K562 (cell line): ENCODE results near the gene TCF20. TPM values are rescaled to one million over a fixed set of nuclear protein-coding genes. Genes with fewer than 3 reads are reported as not detected.

ENCODE experiments used
- ATAC-seq: fragments of 200-7000 bp; cut with Tn5 transposase; 3 replicates; pipeline ENCODE4 v1.9.1; 2020; ENCODE audit warnings: moderate library complexity
- BruUV-seq: library from RNA; stranded (reverse); fragments of 400-500 nt; replicated peaks from 2 replicates; lab custom pipeline; 2021; lab: Mats Ljungman, UMichigan
- CTCF ChIA-PET: fragments of 300-600 bp; formaldehyde crosslinking; extraction: SDS; loops from one replicate; lab custom pipeline; 2021; ENCODE audit warnings: low intra/inter-chr PET ratio; lab: Yijun Ruan, JAX
- POLR2A ChIA-PET: fragments of 300-600, 350-650 bp; sonication (Branson Sonifier 250); formaldehyde crosslinking; extraction: SDS; loops from one replicate; lab custom pipeline; 2021; ENCODE audit warnings: antibody characterized with exemption, inconsistent platforms; lab: Yijun Ruan, JAX
- DNase-seq, 4 experiments: peaks; one replicate each; pipeline versions ENCODE4 v3.0.0 to v3.0.0-alpha.2; 2011 to 2018; ENCODE audit warnings: low spot score in 3 of 4, mixed read lengths in 3 of 4; ENCODE audit errors: extremely low read depth in 1 of 4
- FAIRE-seq: peaks from 2 replicates; lab custom pipeline; 2011; peaks lifted over from hg19 to GRCh38; lab: Jason Lieb, UNC
- H2AFZ ChIP-seq: 2 replicates; pipeline ENCODE4 v1.6.0; 2011; ENCODE audit warnings: low read depth, low read length, control low read depth, inconsistent platforms
- H3K27ac ChIP-seq: fragments of 200-600 bp; 3 replicates; pipeline ENCODE4 v1.8.0; 2011; ENCODE audit warnings: low read depth, mild to moderate bottlenecking, control low read depth, inconsistent platforms, low read length, moderate library complexity, mixed read lengths; ENCODE audit errors: extremely low read depth
- H3K27me3 ChIP-seq, 2 experiments: fragments of 300-600 bp in 1 of 2; 2 replicates in 1 of 2; 3 replicates in 1 of 2; pipeline versions ENCODE4 v1.6.0 to v1.8.0; 2011; ENCODE audit warnings: inconsistent platforms in 2 of 2, low read length in 2 of 2, mild to moderate bottlenecking in 1 of 2, mixed read lengths in 1 of 2, moderate library complexity in 1 of 2; ENCODE audit not compliant: control insufficient read depth in 2 of 2, insufficient read depth in 2 of 2
- H3K36me3 ChIP-seq: fragments of 300-600 bp; 3 replicates; pipeline ENCODE4 v1.8.0; 2011; ENCODE audit warnings: mild to moderate bottlenecking, low read length, inconsistent platforms; ENCODE audit not compliant: control insufficient read depth, insufficient read depth
- H3K4me1 ChIP-seq, 2 experiments: fragments of 200-600 bp in 1 of 2; replicated peaks in 1 of 2; 2 replicates in 1 of 2; 3 replicates in 1 of 2; pipeline versions ENCODE4 v1.5.1 to v1.8.0; 2011; ENCODE audit warnings: inconsistent platforms in 2 of 2, low read length in 2 of 2, mild to moderate bottlenecking in 1 of 2, mixed read lengths in 1 of 2, moderate library complexity in 1 of 2; ENCODE audit not compliant: control insufficient read depth in 2 of 2, insufficient read depth in 2 of 2
- H3K4me2 ChIP-seq: 2 replicates; pipeline ENCODE4 v1.6.1; 2011; ENCODE audit warnings: low read length, control low read depth, inconsistent platforms, mixed read lengths; ENCODE audit not compliant: insufficient read depth
- H3K4me3 ChIP-seq: fragments of 200-600 bp; sonication (generic), shearing (Covaris generic); 2 replicates; pipeline ENCODE4 v1.5.1; 2016; ENCODE audit warnings: control low read depth, inconsistent platforms
- H3K79me2 ChIP-seq: fragments of 200-600 bp; 3 replicates; pipeline ENCODE4 v1.8.0; 2011; ENCODE audit warnings: low read length, inconsistent platforms; ENCODE audit not compliant: control insufficient read depth, insufficient read depth
- H3K9ac ChIP-seq, 2 experiments: 2 replicates each; pipeline versions ENCODE4 v1.6.0 to v1.6.1; 2011; ENCODE audit warnings: low read depth in 2 of 2, low read length in 2 of 2, control low read depth in 1 of 2, inconsistent platforms in 1 of 2, mild to moderate bottlenecking in 1 of 2, mixed read lengths in 1 of 2; ENCODE audit not compliant: insufficient read depth in 1 of 2
- H3K9me1 ChIP-seq: one replicate; pipeline ENCODE4 v1.6.0; 2011; ENCODE audit warnings: inconsistent platforms, mild to moderate bottlenecking, low read length, moderate library complexity; ENCODE audit not compliant: control insufficient read depth, insufficient read depth
- H3K9me3 ChIP-seq: replicated peaks from 2 replicates; pipeline ENCODE4 v1.5.1; 2011; ENCODE audit warnings: low read depth, low read length, inconsistent platforms; ENCODE audit not compliant: control insufficient read depth, insufficient read depth
- H4K20me1 ChIP-seq: replicated peaks from 2 replicates; pipeline ENCODE4 v1.6.1; 2011; ENCODE audit warnings: low read length, inconsistent platforms, mixed read lengths; ENCODE audit not compliant: control insufficient read depth, insufficient read depth
- ADNP ChIP-seq: fragments of 200-800 bp; sonication (Bioruptor generic); IDR thresholded peaks from 2 replicates; pipeline ENCODE4 v1.6.1; 2016; ENCODE audit warnings: missing genetic modification characterization, missing compliant biosample characterization
- CAMTA2 ChIP-seq: fragments of 250-450 bp; sonication (Bioruptor Pico); conservative IDR thresholded peaks from 2 replicates; pipeline ENCODE4 v1.5.1; 2022
- CBFA2T2 ChIP-seq: fragments of 450-650 bp; conservative IDR thresholded peaks from 2 replicates; pipeline ENCODE4 v1.6.1; 2017; ENCODE audit warnings: mild to moderate bottlenecking
- FOXJ3 ChIP-seq: sonication (generic); formaldehyde crosslinking; IDR thresholded peaks from 2 replicates; pipeline ENCODE4 v1.4.0; 2020; ENCODE audit warnings: mild to moderate bottlenecking, missing genetic modification reagents
- THRAP3 ChIP-seq: fragments of 450-650 bp; IDR thresholded peaks from 2 replicates; pipeline ENCODE4 v1.6.1; 2016; ENCODE audit warnings: mild to moderate bottlenecking, inconsistent platforms, borderline replicate concordance
- ZEB2 ChIP-seq: fragments of 450-650 bp; IDR thresholded peaks from 2 replicates; pipeline ENCODE4 v1.6.1; 2016
- ZNF217 ChIP-seq: sonication (generic); formaldehyde crosslinking; IDR thresholded peaks from 2 replicates; pipeline ENCODE4 v1.8.0; 2022; ENCODE audit warnings: mild to moderate bottlenecking, missing genetic modification reagents
- ZNF253 ChIP-seq: fragments of 250-450 bp; sonication (Bioruptor Pico); conservative IDR thresholded peaks from 2 replicates; pipeline ENCODE4 v1.6.1; 2021; ENCODE audit warnings: mild to moderate bottlenecking
- whole genome bisulfite sequencing: fragments of 100-300 bp; shearing (Covaris generic); methylation state at CpG from one replicate; pipeline ENCODE4 v1.1.6; 2016; ENCODE audit warnings: low coverage, mixed read lengths; ENCODE audit not compliant: insufficient coverage; ENCODE audit errors: missing lambda C conversion rate; 5-methylcytosine and 5-hydroxymethylcytosine counted together
- in situ Hi-C: fragments of 300-500 bp; cut with MboI; formaldehyde crosslinking; loops from 4 replicates; pipeline ENCODE4 v1.15.0; 2018; ENCODE audit warnings: inconsistent platforms, mixed read lengths
- intact Hi-C: fragments of 100-400 bp; cut with micrococcal nuclease; formaldehyde crosslinking; loops from 2 replicates; pipeline ENCODE4 v1.14.2; 2022
- polyA plus RNA-seq, 8 experiments: library from polyadenylated mRNA; depleted of rRNA in 4 of 8; stranded (reverse) in 5 of 8; unstranded in 3 of 8; fragments of >200 nt; fragmentation: Nextera tagmentation in 2 of 8; fragmentation: Illumina TruSeq in 1 of 8; extraction: Ambion mirVana in 2 of 8; extraction: Trizol in 1 of 8; gene quantifications; 2 replicates each; pipeline versions ENCODE4 v1.2.1 to v1.2.3, GENCODE V29; 2011 to 2014; ENCODE audit warnings: inconsistent platforms in 1 of 8, missing spikeins in 1 of 8
- total RNA-seq, 7 experiments: library from RNA; depleted of rRNA in 6 of 7; stranded (reverse); fragments of >200 nt in 6 of 7; fragmentation: Illumina TruSeq in 2 of 7; extraction: Trizol in 2 of 7; gene quantifications; 2 replicates each; pipeline versions ENCODE4 v1.2.1 to v1.2.3, GENCODE V29; 2011 to 2021; ENCODE audit warnings: low replicate concordance in 1 of 7
- TF ChIP-seq, protein P1 (sequence below): fragments of 250-450 bp; sonication (Bioruptor Pico); IDR thresholded peaks from 2 replicates; pipeline ENCODE4 v1.4.0; 2020; ENCODE audit warnings: borderline replicate concordance
- TF ChIP-seq, protein P2 (sequence below), 2 experiments: fragments of 450-650 bp in 1 of 2; sonication (generic) in 1 of 2; formaldehyde crosslinking in 1 of 2; IDR thresholded peaks; 2 replicates each; pipeline versions ENCODE4 v1.7.1 to v1.9.0; 2016 to 2022; ENCODE audit warnings: inconsistent platforms in 1 of 2, mild to moderate bottlenecking in 1 of 2, missing genetic modification reagents in 1 of 2
- TF ChIP-seq, protein P3 (sequence below): fragments of 450-650 bp; IDR thresholded peaks from 2 replicates; pipeline ENCODE4 v1.6.1; 2016; ENCODE audit warnings: borderline replicate concordance

Gene TCF20
- total and polyA plus RNA-seq, 9 of the 15 experiments (the other 6 are each of a cell fraction or from before 2014, with no cell fraction given), result 0.35 to 43.6 (median 17.5) TPM

DNA sequence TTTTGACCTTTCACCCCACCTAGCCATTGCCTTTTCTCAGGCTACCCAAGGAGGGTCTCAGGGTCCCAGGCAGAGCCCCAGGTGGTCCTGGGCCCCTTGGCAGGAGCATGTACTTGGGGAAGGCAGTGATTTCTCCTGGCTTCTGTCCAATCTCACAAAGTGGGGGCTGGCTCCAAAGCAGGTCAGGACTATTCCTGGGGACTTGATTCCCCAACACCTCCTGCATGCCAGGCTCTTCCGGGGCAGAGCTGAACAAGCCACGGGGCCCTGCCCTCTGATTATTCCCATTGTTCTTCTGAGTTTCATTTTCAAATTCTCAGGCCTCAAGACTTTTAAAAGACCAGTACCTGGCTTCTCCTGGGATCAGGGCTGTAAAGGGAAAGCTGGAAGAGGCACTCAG lies 1.5 kb upstream of the TCF20 start:
- DNase-seq (no peak), FAIRE-seq (no peak), ATAC-seq (no peak)
- H3K4me3 ChIP-seq, result no peak overlapping the region
- no TSS peak for BruUV-seq
- H4K20me1 ChIP-seq, result peaks cover 6% of the 10 kb centered on the region
- H3K9ac ChIP-seq, result no peak overlapping the region
- WGBS, result 93% methylated on average over 2 of the region's 2 CpGs
- ChIA-PET POLR2A (no interaction called here), CTCF (no interaction called here)
- no peaks in the 10 kb centered on the region for H3K9me3 ChIP-seq
- peaks cover 12 to 20% of the 10 kb centered on the region in 2 experiments; a peak in 4 of 5 replicates for H3K4me1 ChIP-seq
- H3K36me3 ChIP-seq, result peaks cover 11% of the 10 kb centered on the region; the same call in 2 of the 3 replicates
- H3K4me2 ChIP-seq, result no peak overlapping the region
- TF ChIP-seq ADNP (no peak), ZNF253 (CRISPR knock-in tag) (no peak), THRAP3 (no peak), ZNF217 (CRISPR knock-in tag) (no peak), CBFA2T2 (no peak), FOXJ3 (CRISPR knock-in tag) (no peak), ZEB2 (no peak), CAMTA2 (CRISPR knock-in tag) (no peak)
- TF ChIP-seq, protein P1, sequence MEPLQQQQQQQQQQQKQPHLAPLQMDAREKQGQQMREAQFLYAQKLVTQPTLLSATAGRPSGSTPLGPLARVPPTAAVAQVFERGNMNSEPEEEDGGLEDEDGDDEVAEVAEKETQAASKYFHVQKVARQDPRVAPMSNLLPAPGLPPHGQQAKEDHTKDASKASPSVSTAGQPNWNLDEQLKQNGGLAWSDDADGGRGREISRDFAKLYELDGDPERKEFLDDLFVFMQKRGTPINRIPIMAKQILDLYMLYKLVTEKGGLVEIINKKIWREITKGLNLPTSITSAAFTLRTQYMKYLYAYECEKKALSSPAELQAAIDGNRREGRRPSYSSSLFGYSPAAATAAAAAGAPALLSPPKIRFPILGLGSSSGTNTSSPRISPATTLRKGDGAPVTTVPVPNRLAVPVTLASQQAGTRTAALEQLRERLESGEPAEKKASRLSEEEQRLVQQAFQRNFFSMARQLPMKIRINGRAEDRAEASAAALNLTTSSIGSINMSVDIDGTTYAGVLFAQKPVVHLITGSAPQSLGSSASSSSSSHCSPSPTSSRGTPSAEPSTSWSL, result no peak
- TF ChIP-seq, protein P2, sequence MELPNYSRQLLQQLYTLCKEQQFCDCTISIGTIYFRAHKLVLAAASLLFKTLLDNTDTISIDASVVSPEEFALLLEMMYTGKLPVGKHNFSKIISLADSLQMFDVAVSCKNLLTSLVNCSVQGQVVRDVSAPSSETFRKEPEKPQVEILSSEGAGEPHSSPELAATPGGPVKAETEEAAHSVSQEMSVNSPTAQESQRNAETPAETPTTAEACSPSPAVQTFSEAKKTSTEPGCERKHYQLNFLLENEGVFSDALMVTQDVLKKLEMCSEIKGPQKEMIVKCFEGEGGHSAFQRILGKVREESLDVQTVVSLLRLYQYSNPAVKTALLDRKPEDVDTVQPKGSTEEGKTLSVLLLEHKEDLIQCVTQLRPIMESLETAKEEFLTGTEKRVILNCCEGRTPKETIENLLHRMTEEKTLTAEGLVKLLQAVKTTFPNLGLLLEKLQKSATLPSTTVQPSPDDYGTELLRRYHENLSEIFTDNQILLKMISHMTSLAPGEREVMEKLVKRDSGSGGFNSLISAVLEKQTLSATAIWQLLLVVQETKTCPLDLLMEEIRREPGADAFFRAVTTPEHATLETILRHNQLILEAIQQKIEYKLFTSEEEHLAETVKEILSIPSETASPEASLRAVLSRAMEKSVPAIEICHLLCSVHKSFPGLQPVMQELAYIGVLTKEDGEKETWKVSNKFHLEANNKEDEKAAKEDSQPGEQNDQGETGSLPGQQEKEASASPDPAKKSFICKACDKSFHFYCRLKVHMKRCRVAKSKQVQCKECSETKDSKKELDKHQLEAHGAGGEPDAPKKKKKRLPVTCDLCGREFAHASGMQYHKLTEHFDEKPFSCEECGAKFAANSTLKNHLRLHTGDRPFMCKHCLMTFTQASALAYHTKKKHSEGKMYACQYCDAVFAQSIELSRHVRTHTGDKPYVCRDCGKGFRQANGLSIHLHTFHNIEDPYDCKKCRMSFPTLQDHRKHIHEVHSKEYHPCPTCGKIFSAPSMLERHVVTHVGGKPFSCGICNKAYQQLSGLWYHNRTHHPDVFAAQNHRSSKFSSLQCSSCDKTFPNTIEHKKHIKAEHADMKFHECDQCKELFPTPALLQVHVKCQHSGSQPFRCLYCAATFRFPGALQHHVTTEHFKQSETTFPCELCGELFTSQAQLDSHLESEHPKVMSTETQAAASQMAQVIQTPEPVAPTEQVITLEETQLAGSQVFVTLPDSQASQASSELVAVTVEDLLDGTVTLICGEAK (IDR thresholded peaks at IDR 0.05), result no peak
- TF ChIP-seq, protein P2 (CRISPR knock-in tag; IDR thresholded peaks at IDR 0.05), result no peak
- TF ChIP-seq, protein P3, sequence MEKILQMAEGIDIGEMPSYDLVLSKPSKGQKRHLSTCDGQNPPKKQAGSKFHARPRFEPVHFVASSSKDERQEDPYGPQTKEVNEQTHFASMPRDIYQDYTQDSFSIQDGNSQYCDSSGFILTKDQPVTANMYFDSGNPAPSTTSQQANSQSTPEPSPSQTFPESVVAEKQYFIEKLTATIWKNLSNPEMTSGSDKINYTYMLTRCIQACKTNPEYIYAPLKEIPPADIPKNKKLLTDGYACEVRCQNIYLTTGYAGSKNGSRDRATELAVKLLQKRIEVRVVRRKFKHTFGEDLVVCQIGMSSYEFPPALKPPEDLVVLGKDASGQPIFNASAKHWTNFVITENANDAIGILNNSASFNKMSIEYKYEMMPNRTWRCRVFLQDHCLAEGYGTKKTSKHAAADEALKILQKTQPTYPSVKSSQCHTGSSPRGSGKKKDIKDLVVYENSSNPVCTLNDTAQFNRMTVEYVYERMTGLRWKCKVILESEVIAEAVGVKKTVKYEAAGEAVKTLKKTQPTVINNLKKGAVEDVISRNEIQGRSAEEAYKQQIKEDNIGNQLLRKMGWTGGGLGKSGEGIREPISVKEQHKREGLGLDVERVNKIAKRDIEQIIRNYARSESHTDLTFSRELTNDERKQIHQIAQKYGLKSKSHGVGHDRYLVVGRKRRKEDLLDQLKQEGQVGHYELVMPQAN, result no peak
- in situ Hi-C loops, result no loop called here
- H3K27me3 ChIP-seq, result no peaks in the 10 kb centered on the region
- no peak overlapping the region for H2AFZ ChIP-seq
- H3K9me1 ChIP-seq, result peaks cover 2% of the 10 kb centered on the region
- H3K27ac ChIP-seq, result no peak overlapping the region
- intact Hi-C loops, result no loop called here
- H3K79me2 ChIP-seq, result peaks cover 32% of the 10 kb centered on the region
